PC-9 (cell line): ENCODE data around the gene ADORA1.

Experiments
- EZH2 ChIP-seq: fragments of 200-600 bp; sonication (generic); IDR thresholded peaks from 2 replicates; pipeline ENCODE4 v1.8.0; 2017; ENCODE audit warnings: antibody characterized with exemption, low read depth
- TF ChIP-seq, protein P1 (sequence below): fragments of 200-600 bp; sonication (generic); conservative IDR thresholded peaks from 2 replicates; pipeline ENCODE4 v1.6.1; 2017; ENCODE audit warnings: mixed run types, antibody characterized with exemption, mild to moderate bottlenecking, moderate library complexity

DNA sequence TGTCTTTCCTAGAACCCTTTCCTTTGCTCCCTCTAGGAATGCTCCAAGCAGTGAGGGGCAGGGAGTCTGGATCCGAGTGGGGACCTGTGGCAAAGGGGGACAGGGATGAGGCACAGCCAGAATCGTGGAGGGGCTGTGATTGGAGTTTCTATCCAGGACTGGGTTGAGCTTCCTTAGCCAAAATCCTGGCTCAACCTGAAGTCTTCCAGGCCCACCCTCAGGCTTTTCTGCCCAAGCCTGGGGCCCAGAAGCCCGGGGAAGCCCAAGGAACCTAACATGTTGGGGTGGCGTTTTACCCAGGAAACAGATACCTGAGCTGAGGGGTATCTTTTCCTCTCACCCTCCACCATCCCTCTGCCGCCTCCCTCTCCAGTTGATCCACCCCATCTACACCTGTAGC lies 47.1 kb upstream of the ADORA1 start:
- TF ChIP-seq, protein P1, sequence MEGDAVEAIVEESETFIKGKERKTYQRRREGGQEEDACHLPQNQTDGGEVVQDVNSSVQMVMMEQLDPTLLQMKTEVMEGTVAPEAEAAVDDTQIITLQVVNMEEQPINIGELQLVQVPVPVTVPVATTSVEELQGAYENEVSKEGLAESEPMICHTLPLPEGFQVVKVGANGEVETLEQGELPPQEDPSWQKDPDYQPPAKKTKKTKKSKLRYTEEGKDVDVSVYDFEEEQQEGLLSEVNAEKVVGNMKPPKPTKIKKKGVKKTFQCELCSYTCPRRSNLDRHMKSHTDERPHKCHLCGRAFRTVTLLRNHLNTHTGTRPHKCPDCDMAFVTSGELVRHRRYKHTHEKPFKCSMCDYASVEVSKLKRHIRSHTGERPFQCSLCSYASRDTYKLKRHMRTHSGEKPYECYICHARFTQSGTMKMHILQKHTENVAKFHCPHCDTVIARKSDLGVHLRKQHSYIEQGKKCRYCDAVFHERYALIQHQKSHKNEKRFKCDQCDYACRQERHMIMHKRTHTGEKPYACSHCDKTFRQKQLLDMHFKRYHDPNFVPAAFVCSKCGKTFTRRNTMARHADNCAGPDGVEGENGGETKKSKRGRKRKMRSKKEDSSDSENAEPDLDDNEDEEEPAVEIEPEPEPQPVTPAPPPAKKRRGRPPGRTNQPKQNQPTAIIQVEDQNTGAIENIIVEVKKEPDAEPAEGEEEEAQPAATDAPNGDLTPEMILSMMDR = no peak
- TF ChIP-seq EZH2 = no peak
